ENCODE results near the gene ACIN1. TPM values are rescaled to one million over a fixed set of nuclear protein-coding genes. Genes with fewer than 3 reads are reported as not detected.

The ACIN1 gene
- total and polyA plus RNA-seq, 2 of the 13 experiments (the other 11 are each of a cell fraction or from before 2014, with no cell fraction given), result 165 to 183 TPM

DNA sequence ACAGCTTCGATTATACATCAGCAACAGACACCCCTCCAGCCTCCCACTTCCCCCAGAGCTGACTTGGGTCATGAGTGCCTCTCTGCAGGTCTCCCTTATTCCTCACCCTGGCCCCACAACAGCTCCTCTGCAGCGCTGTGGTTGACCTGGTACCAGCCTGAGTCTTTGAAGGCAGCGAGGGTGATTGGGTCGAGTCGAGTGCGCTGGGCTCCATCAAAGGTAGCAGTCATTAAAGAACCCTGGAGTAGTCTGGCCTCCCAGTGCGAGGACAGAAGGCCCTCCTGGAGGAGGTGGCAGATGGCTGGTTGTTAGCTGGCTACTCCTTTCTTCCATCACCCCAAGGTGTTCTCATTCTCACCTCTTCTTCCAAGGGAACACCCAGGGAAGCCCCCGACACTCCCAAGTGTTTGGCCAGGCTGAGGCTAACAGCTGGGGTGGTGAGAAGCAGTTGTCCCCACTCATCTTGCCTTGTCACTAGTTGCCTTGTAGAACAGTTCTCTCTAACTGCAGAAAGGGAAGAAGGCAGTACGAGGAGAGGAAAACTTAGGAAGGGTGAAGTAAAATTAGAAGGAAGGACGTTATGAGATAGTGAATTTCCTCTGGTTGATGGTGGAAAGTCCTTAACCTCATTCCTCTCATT, 7.2 kb upstream of the ACIN1 start:
- Histone ChIP-seq H3K4me3 (replicated peaks in 1 of 3; ENCODE audit: insufficient read depth in 1 of 3, low read depth in 2 of 3, low read length in 3 of 3) (no peak overlapping the region), H3K9me3 (ENCODE audit: low read length) (no peaks in the 10 kb centered on the region), H3K4me2 (ENCODE audit: low read depth, low read length) (no peak overlapping the region), H3K27ac (ENCODE audit: extremely low read length, insufficient read depth, low read length) (no peak overlapping the region), H3K79me2 (ENCODE audit: insufficient read depth, low read length) (peaks cover 11% of the 10 kb centered on the region), H2AFZ (ENCODE audit: low read length) (no peak overlapping the region), H3K4me1 (ENCODE audit: insufficient read depth, low read length) (peaks cover 47% of the 10 kb centered on the region), H3K9ac (ENCODE audit: insufficient read depth, low read depth, low read length) (no peak overlapping the region), H3K27me3 (ENCODE audit: control insufficient read depth in 1 of 2, insufficient read depth in 2 of 2, low read length in 2 of 2) (peaks cover 8 to 45% of the 10 kb centered on the region in 2 experiments), H4K20me1 (ENCODE audit: insufficient read depth, low read length) (no peaks in the 10 kb centered on the region; the same call in 1 of the 2 replicates), H3K36me3 (replicated peaks in 1 of 2; ENCODE audit: control insufficient read depth in 1 of 2, insufficient read depth in 2 of 2, low read length in 2 of 2) (peaks cover 12 to 21% of the 10 kb centered on the region in 2 experiments)
- ChIA-PET POLR2A (interaction anchor here (0.8 kb wide), 1 partner anchor 95 kb away, joined by 3 read pairs; no protein-coding TSS in a partner anchor), CTCF (ENCODE audit: low intra/inter-chr PET ratio, low total read pairs) (no interaction called here)
- in situ Hi-C loops (cut with HindIII; ENCODE audit: extremely low pct_ligation_motif_present, low pct_unique_long_range_greater_than_20kb) (no loop called here), intact Hi-C loops (cut with micrococcal nuclease; ENCODE audit: unreplicated experiment) (no loop called here)
- FAIRE-seq, result no peak
- peak; percentile 2; the same call in 1 of the 3 replicates for ATAC-seq
- no TSS peak for BruUV-seq (replicated peaks)
- 45% methylated on average over 10 of the region's 10 CpGs for WGBS (ENCODE audit: low lambda C conversion rate)
- DNase-seq (ENCODE audit: low spot score), result no peak
- TF ChIP-seq PAX8 (CRISPR knock-in tag; IDR thresholded peaks at IDR 0.05; ENCODE audit: borderline replicate concordance), result no peak
- TF ChIP-seq, protein P1, sequence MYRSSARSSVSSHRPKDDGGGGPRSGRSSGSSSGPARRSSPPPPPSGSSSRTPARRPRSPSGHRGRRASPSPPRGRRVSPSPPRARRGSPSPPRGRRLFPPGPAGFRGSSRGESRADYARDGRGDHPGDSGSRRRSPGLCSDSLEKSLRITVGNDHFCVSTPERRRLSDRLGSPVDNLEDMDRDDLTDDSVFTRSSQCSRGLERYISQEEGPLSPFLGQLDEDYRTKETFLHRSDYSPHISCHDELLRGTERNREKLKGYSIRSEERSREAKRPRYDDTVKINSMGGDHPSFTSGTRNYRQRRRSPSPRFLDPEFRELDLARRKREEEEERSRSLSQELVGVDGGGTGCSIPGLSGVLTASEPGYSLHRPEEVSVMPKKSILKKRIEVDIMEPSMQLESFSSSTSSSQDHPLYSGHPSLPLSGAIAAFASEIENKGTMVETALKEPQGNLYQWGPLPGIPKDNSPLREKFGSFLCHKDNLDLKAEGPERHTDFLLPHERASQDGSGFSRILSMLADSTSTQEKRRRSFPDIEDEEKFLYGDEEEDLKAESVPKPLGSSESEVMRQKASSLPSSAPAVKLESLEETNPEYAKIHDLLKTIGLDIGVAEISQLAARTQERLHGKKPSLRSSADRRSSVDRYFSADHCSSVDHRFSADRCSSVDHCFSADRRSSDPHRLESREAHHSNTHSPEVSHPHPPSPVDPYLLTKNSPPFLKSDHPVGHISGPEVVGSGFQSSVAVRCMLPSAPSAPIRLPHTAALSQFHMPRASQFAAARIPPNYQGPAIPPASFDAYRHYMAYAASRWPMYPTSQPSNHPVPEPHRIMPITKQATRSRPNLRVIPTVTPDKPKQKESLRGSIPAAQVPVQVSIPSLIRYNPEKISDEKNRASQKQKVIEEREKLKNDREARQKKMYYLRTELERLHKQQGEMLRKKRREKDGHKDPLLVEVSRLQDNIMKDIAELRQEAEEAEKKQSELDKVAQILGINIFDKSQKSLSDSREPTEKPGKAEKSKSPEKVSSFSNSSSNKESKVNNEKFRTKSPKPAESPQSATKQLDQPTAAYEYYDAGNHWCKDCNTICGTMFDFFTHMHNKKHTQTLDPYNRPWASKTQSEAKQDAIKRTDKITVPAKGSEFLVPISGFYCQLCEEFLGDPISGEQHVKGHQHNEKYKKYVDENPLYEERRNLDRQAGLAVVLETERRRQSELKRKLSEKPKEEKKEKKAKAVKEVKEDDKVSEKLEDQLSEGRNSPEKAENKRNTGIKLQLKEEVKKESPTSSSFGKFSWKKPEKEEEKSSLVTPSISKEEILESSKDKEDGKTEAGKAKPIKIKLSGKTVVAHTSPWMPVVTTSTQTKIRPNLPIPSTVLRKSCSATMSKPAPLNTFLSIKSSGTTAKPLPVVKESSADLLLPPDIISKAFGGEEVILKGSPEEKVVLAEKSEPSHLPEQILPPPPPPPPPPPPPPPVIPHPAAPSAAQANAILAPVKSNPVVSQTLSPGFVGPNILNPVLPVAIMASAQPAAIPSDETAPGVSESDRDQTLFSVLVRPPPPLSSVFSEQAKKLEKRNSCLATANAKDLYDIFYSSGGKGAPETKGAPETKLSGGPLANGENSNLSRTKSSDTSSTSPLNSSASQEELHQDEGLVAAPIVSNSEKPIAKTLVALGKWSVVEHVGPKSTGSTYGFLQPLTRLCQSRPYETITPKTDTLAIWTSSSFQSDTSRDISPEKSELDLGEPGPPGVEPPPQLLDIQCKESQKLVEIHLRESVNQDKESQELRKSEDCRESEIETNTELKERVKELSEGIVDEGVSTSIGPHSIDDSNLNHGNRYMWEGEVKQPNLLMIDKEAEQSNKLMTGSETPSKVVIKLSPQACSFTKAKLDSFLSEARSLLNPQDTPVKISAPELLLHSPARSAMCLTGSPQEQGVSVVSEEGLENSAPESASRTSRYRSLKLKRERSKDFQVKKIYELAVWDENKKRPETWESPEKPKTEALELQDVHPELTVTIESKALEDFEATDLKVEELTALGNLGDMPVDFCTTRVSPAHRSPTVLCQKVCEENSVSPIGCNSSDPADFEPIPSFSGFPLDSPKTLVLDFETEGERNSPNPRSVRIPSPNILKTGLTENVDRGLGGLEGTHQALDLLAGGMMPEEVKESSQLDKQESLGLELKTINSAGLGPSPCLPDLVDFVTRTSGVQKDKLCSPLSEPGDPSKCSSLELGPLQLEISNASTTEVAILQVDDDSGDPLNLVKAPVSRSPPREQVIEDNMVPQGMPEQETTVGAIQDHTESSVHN (CRISPR knock-in tag; IDR thresholded peaks at IDR 0.05), result 0 out of 2 replicates have a peak, but pooled peaks have one; percentile 46

Measured in HepG2 (cell line).